Naive thymus-derived CD8-positive, alpha-beta T cell (primary cell): ENCODE measurements around the gene BRSK1. TPM values are rescaled to one million over a fixed set of nuclear protein-coding genes. Genes with fewer than 3 reads are reported as not detected.
A peak's percentile ranks its signal among the peaks of the same experiment; 100 is the strongest.

ENCODE experiments used
- ATAC-seq, 2 donors: fragments of 150-1000 bp; cut with Tn5 transposase in 1 of 2; sonication (Bioruptor Pico), chemical (Tn5 transposase) in 1 of 2; 1 replicate in 1 of 2; 2 replicates in 1 of 2; pipeline ENCODE4 v1.10.0; 2021; ENCODE audit warnings: mild to moderate bottlenecking in 2 of 2, moderate library complexity in 2 of 2
- POLR2A ChIA-PET: fragments of 350-600 bp; sonication (Branson Sonifier 250); formaldehyde crosslinking; loops from one replicate; lab custom pipeline; 2021; ENCODE audit warnings: antibody characterized with exemption; lab: Charles Lee
- DNase-seq, 10 donors: peaks; one replicate each; pipeline versions ENCODE4 v3.0.0 to v3.0.0-alpha.2; 2020 to 2022
- H3K27ac Mint-ChIP-seq, 10 donors: one replicate each; pipeline ENCODE4 v1.8.0; 2020 to 2022; ENCODE audit warnings: mild to moderate bottlenecking in 10 of 10, mixed read lengths in 10 of 10, moderate library complexity in 4 of 10, inconsistent platforms in 1 of 10
- H3K27me3 Mint-ChIP-seq, 5 donors: one replicate each; pipeline ENCODE4 v1.8.0; 2021 to 2022; ENCODE audit warnings: mixed read lengths in 5 of 5
- H3K36me3 Mint-ChIP-seq, 3 donors: one replicate each; pipeline ENCODE4 v1.8.0; 2020 to 2022; ENCODE audit warnings: mixed read lengths in 3 of 3, mild to moderate bottlenecking in 2 of 3, inconsistent platforms in 1 of 3
- H3K4me1 Mint-ChIP-seq, 4 donors: one replicate each; pipeline ENCODE4 v1.8.0; 2021 to 2022; ENCODE audit warnings: mixed read lengths in 4 of 4
- H3K4me3 Mint-ChIP-seq, 10 donors: one replicate each; pipeline ENCODE4 v1.8.0; 2020 to 2022; ENCODE audit warnings: mild to moderate bottlenecking in 10 of 10, mixed read lengths in 10 of 10, moderate library complexity in 6 of 10, inconsistent platforms in 1 of 10
- H3K9me3 Mint-ChIP-seq, 9 donors: one replicate each; pipeline ENCODE4 v1.8.0; 2020 to 2022; ENCODE audit warnings: mixed read lengths in 9 of 9, mild to moderate bottlenecking in 3 of 9, inconsistent platforms in 1 of 9, moderate library complexity in 1 of 9
- polyA plus RNA-seq, 3 donors: library from polyadenylated mRNA; unstranded; fragments of 300-500 nt; fragmentation: Illumina TruSeq; gene quantifications; one replicate each; pipeline ENCODE4 v1.2.3, GENCODE V29; 2021
- total RNA-seq, 8 experiments: library from RNA in 2 of 8; stranded (reverse) in 2 of 8; gene quantifications; one replicate each; pipeline ENCODE4 v1.2.3 and lab custom pipeline; 2021 to 2026

The BRSK1 gene
- total and polyA plus RNA-seq, 5 experiments from 2014 or later: 0.24 to 2.9 (median 1.9) TPM; not detected in 2

DNA sequence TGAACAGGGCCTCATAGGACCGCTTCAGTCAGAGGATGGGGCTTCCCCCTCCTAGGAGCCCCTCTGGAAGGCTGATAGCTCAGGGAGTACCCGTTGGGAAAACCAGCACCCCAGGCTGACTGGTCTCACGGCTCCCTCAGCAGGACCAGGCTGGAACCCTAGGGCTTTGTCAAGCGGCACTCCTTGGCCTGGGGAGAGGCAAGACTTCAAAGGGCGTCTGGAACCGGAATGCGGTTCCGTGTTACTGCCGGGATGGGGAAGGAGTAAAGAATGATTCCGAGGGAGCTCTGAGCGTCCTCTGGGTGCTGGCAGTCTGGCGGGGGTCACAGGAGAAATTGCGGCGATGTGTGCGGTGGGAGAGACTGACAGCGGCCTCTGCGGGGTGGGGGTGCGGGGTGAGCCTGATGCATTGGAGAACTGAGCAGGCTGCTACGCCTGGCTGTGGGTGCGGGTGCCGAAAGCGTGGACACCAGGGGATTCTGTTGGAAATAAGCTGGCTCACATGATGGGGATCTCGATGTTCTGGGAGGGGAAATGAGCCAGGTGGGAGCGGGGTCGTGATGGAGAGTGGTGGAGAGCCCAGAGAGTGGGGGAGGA, 68.8 kb downstream of the BRSK1 start:
- peak overlapping the region; percentile 52 to 86 (median 78) for H3K4me3 Mint-ChIP-seq
- DNase-seq (no peak), ATAC-seq (no peak)
- peaks cover 0 to 4% (median 0%) of the 10 kb centered on the region in 3 donors for H3K36me3 Mint-ChIP-seq
- peaks cover 21 to 36% (median 25%) of the 10 kb centered on the region in 4 donors for H3K4me1 Mint-ChIP-seq
- H3K27ac Mint-ChIP-seq: peak overlapping the region in 5 of 10 donors; percentile 20 to 87 (median 53)
- peaks cover 0 to 2% (median 0%) of the 10 kb centered on the region in 9 donors for H3K9me3 Mint-ChIP-seq
- H3K27me3 Mint-ChIP-seq: peaks cover 4 to 48% (median 34%) of the 10 kb centered on the region in 5 donors
- POLR2A ChIA-PET: interaction anchor here (0.6 to 1.6 kb wide), 3 partner anchors 9 to 93 kb away, joined by 3 to 6 read pairs (median 3); partner anchors contain the start of gene KMT5C

DNA sequence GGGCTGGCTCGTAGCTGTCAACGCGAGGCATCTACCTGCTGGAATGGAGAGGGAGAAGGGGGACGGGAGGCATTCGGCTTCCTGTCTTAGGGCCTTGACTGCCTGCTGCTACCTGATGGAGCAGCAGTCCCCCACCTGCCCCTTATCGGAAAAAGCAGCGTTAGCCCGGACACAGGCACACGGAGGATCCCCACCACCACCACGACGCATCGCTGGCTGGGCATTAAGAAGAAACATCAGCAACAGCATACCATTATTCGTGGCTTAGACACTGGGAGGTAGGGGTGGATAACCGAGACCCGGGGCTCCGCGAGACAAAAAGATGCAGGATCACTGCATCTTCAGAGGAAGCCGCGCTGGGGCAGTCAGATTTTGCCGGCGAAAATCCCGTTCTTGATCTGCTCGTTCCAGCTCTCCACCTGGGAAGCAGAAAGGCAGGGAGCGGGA, 69.6 kb downstream of the BRSK1 start:
- DNase-seq (peak in 1 of 10 donors; percentile 21), ATAC-seq (peak; percentile 8 to 15)
- POLR2A ChIA-PET: interaction anchor here (0.6 to 1.6 kb wide), 3 partner anchors 14 to 271 kb away, joined by 3 to 6 read pairs (median 3); partner anchors contain the start of genes KMT5C and ZNF784
- Mint-ChIP-seq H3K36me3 (no peaks in the 10 kb centered on the region), H3K27ac (peak overlapping the region in 4 of 10 donors; percentile 1 to 86 (median 58)), H3K27me3 (peaks cover 4 to 48% (median 34%) of the 10 kb centered on the region in 5 donors), H3K4me1 (peaks cover 21 to 36% (median 25%) of the 10 kb centered on the region in 4 donors), H3K9me3 (peaks cover 0 to 2% (median 0%) of the 10 kb centered on the region in 9 donors), H3K4me3 (peak overlapping the region; percentile 61 to 86 (median 80))

DNA sequence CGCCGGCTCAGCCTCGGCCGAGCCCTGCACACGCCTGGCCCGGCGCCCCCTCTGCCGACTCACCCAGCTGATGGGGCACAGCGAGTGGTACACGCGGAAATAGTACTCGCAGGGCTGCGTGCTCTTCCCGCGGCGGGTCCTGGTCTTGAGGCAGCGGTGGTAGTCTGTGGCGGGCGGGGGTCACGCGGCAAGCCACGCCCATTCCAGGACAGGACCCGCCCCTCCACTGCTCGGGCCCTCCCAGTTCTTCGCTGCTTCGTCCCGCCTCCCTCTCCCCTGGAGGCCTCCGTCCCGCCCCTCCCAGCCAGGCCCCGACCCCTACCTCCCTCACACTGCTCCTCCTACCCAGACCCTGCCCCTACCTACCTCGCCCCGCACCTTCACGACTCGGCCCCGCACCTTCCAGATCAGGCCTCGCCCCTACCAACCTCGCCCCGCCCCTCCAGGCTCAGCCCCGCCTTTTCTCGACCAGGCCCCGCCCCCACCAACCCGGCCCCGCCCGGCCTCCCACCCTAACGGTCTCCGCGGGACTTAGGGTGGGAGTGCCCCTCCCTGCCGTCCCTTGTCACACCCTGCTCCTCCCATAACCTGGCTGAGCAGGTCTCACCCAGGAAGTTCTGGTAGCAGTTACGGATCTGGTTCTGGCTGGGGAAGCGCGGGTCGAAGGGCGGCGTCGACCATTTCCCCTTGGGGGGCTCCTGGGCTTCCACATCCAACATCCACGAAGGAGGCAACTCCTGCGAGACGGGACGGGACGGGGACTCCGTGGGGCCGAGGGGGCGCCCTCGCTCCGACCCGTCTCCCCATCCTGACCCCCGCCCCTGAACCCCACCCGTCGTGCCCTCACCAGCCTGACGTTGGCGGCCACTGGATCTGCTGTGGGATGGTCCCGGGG, 70.3 kb downstream of the BRSK1 start:
- ATAC-seq (peak; percentile 69 to 80), DNase-seq (peak; percentile 46 to 77 (median 62))
- H3K4me1 Mint-ChIP-seq: peaks cover 21 to 36% (median 25%) of the 10 kb centered on the region in 4 donors
- peak overlapping the region; percentile 53 to 86 (median 80) for H3K4me3 Mint-ChIP-seq
- H3K9me3 Mint-ChIP-seq: peaks cover 0 to 2% (median 0%) of the 10 kb centered on the region in 9 donors
- POLR2A ChIA-PET: interaction anchor here (0.6 kb wide), 1 partner anchor 270 kb away, joined by 3 read pairs; the partner anchor contains the start of gene ZNF784
- peak overlapping the region in 5 of 10 donors; percentile 41 to 83 (median 59) for H3K27ac Mint-ChIP-seq
- H3K27me3 Mint-ChIP-seq: peaks cover 4 to 48% (median 34%) of the 10 kb centered on the region in 5 donors
- H3K36me3 Mint-ChIP-seq: no peaks in the 10 kb centered on the region

DNA sequence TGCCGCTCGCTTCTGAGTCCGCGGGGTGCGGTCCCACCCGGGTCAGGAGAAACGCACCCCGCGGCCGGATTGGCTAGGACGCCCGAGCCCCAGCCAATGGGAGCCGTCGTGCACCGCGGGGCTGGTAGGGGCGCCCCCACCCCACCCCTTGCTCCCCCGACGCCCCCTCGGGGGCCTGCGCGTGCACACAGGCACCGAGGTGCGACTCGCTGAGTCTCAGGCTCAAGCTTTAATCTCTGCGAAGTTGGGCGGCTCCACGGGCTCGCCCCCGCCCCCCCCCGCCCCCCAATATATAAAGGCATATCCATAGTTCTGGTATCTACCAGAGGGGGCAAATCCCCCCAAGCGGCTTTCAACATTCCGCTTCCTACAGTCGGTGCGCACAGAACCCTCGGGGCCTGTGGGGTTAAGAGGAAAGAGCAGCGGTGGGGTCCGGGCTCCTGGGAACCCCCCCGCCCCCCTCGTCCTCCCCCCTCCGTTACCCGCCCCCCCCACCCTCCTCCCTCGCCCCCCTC, 71.0 kb downstream of the BRSK1 start, which contains the start of gene COX6B2:
Gene COX6B2 (minus strand): TSS at position 22 of the 515 bp plus-strand sequence. CDS start 198 bp downstream, outside the sequence.
- no peak for ATAC-seq
- H3K27me3 Mint-ChIP-seq: peaks cover 4 to 48% (median 34%) of the 10 kb centered on the region in 5 donors
- no peaks in the 10 kb centered on the region for H3K36me3 Mint-ChIP-seq
- peaks cover 0 to 2% (median 0%) of the 10 kb centered on the region in 9 donors for H3K9me3 Mint-ChIP-seq
- POLR2A ChIA-PET: interaction anchor here (1.0 kb wide), 1 partner anchor 30 kb away, joined by 3 read pairs; no protein-coding TSS in a partner anchor
- H3K4me3 Mint-ChIP-seq: peak within 1 kb of the TSS; percentile 61 to 86 (median 80)
- peak within 1 kb of the TSS in 6 of 10 donors; percentile 18 to 83 (median 60) for H3K27ac Mint-ChIP-seq
- peak in 1 of 10 donors; percentile 14 for DNase-seq
- H3K4me1 Mint-ChIP-seq: peaks cover 21 to 36% (median 25%) of the 10 kb centered on the region in 4 donors

DNA sequence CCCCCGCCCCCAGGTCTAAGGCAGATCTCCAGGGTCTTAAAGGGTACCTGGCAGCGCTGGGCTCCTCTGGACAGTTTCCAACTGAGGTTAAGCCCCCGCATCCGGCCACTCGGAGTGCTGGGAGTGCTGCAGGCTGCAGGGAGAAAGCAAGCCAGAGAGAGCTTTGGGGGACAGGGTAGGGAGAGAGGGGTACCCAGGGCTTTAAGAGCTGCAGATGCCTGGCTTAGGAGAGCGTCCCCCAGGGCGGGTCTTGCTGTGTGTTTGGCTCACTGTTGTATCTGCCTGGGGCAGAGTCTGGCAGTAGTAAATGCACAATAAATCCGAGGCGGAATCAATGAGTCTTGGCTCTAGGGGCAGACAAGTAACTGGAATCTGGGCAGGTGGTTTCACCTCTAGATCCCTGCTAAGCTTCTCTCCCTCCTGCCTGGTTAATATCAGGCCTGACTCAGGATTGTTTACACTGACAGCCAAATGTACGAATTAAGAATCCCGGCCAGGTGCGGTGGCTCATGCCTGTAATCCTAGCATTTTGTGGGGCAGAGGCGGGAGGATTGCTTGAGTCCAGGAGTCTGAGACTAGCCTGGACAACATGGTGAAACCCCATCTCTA, 71.5 kb downstream of the BRSK1 start:
- H3K27me3 Mint-ChIP-seq: peaks cover 4 to 44% (median 34%) of the 10 kb centered on the region in 5 donors
- no peak for ATAC-seq
- POLR2A ChIA-PET: interaction anchor here (1.0 kb wide), 1 partner anchor 29 kb away, joined by 3 read pairs; no protein-coding TSS in a partner anchor

DNA sequence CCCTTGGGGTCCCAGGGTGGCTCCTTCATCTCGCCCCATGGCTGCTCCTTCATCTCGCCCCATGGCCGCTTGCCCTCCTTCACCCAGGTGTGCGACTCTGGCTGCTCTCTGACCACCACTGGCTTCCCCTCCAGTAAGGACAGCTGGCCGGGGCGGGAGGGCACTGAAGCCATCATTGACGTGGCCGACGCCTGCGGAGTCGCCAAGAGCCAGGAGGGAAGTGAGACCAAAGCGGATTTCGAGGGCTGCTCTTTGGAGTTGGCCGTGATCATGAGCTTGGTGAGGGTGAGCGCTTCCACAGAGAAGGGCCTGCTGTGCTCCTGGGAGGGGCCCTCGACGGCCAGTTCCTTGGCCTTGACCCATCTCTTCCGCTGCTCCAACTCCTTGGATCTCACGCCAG, 74.7 kb downstream of the BRSK1 start:
- DNase-seq (no peak), ATAC-seq (no peak)
- POLR2A ChIA-PET: interaction anchor here (0.6 kb wide), 1 partner anchor 28 kb away, joined by 3 read pairs; no protein-coding TSS in a partner anchor
- Mint-ChIP-seq H3K9me3 (peaks cover 0 to 2% (median 0%) of the 10 kb centered on the region in 9 donors), H3K27me3 (peaks cover 1 to 13% (median 9%) of the 10 kb centered on the region in 5 donors), H3K4me1 (peaks cover 3 to 12% (median 8%) of the 10 kb centered on the region in 4 donors), H3K4me3 (no peak overlapping the region), H3K27ac (no peak overlapping the region), H3K36me3 (no peaks in the 10 kb centered on the region)

More for the DNA sequence above, 71.5 kb downstream of the BRSK1 start:
- H3K36me3 Mint-ChIP-seq: no peaks in the 10 kb centered on the region
- H3K4me3 Mint-ChIP-seq: peak overlapping the region in 7 of 10 donors; percentile 14 to 49 (median 33)
- peak overlapping the region in 3 of 10 donors; percentile 18 to 69 (median 22) for H3K27ac Mint-ChIP-seq
- H3K4me1 Mint-ChIP-seq: peaks cover 21 to 36% (median 25%) of the 10 kb centered on the region in 4 donors
- peaks cover 0 to 2% (median 0%) of the 10 kb centered on the region in 9 donors for H3K9me3 Mint-ChIP-seq
- peak in 1 of 10 donors; percentile 12 for DNase-seq

DNA sequence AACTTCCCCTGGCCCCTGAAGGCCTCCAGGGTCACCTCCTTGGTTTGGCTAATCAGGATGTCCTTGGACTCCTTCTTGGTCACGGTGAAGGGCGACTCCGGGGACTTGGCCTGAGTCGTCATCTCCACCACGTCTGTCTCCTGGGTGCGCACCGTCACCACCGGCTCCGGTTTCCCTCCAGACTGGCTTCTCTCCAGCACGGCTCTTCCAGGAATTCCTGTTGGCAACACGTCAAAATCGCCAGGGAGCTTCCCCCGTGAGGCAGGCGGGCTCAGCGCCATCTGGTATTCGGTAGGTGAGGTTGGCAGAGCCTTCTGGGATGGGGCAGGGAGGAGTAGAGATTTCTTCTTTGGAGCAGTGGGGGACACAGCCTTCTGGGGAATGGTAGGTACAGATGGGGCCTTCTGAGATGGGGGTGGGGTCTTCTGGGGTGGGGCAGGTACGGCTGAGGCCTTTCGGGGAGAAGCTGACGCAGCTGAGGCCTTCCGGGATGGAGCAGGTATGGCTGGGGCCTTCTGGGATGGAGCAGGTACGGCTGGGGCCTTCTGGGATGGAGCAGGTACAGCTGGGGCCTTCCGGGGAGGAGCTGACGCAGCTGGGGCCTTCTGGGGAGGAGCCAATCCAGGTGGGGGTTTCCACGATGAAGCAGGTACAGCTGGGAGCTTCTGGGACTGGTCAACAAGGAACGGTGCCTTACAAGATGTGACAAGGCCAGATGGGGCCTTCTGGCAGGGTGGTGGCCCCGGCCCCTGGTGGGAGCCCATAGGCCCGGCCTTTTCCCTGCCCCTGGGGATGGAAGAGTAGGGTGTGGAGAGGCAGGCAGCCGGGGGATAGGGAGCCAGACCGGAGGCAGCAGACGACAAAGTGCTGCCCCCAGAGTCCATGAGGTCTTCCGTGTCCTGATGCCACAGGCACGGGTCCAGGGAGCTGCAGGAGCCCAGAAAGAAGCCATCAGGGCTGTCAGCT, 75.4 kb downstream of the BRSK1 start:
- POLR2A ChIA-PET: interaction anchor here (0.7 kb wide), 1 partner anchor 148 kb away, joined by 4 read pairs; no protein-coding TSS in a partner anchor
- H3K4me1 Mint-ChIP-seq: peaks cover 3 to 6% (median 5%) of the 10 kb centered on the region in 4 donors
- no peak for ATAC-seq
- no peak overlapping the region for H3K4me3 Mint-ChIP-seq
- H3K27me3 Mint-ChIP-seq: peaks cover 1 to 13% (median 9%) of the 10 kb centered on the region in 5 donors
- no peak for DNase-seq
- H3K36me3 Mint-ChIP-seq: no peaks in the 10 kb centered on the region
- H3K9me3 Mint-ChIP-seq: no peaks in the 10 kb centered on the region
- no peak overlapping the region for H3K27ac Mint-ChIP-seq

DNA sequence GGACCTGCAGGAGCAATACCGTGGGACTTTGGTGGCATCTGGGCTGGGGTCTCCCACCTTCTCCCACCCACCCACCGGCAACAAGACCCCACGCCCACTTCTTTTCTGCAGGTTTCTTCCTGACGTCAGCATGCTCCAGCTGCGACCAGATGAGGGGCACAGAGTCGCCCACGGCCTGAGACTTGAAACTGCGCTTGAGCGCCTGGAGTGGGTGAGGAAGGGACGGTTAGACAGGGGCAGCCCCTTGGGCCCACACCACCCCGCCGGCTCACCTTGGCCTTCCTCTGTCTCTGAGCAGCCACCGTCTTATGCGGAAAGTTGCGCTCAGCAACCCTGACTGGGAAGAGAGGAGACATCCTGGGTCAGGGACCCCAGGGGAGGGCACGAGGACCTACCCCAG, 77.1 kb downstream of the BRSK1 start:
- Mint-ChIP-seq H3K27me3 (peaks cover 1 to 11% (median 7%) of the 10 kb centered on the region in 5 donors), H3K9me3 (no peaks in the 10 kb centered on the region), H3K36me3 (no peaks in the 10 kb centered on the region), H3K4me1 (peaks cover 0 to 2% (median 0%) of the 10 kb centered on the region in 4 donors), H3K4me3 (no peak overlapping the region), H3K27ac (no peak overlapping the region)
- POLR2A ChIA-PET: interaction anchor here (1.0 kb wide), 1 partner anchor 21 kb away, joined by 3 read pairs; the partner anchor contains the start of gene KMT5C
- ATAC-seq (no peak), DNase-seq (no peak)
